OCI-LY3 (cell line): ENCODE data around the gene LIMA1.
"Not testable (repeated sequence)": the region's sequence is repeated elsewhere in the genome, so short reads cannot be mapped to it uniquely, and the experiment has no call there.

Source experiments
- H2AFZ ChIP-seq: fragments of 200-600, 300-600 bp; shearing (Covaris generic); 2 replicates; pipeline ENCODE4 v1.6.0; 2014; ENCODE audit warnings: antibody characterized with exemption, low read depth, low read length
- H3K27ac ChIP-seq: fragments of 200-600, 300-600 bp; sonication (generic); 2 replicates; pipeline ENCODE4 v1.5.1; 2014; ENCODE audit warnings: mild to moderate bottlenecking, low read length, moderate library complexity, mixed read lengths
- H3K27me3 ChIP-seq: fragments of 200-600, 300-600 bp; sonication (generic); 2 replicates; pipeline ENCODE4 v1.6.1; 2014; ENCODE audit warnings: low read depth, low read length, mixed read lengths
- H3K36me3 ChIP-seq: fragments of 200-600, 300-600 bp; sonication (generic); replicated peaks from 2 replicates; pipeline ENCODE3; 2014; ENCODE audit warnings: low read depth, low read length, mixed read lengths
- H3K4me1 ChIP-seq: fragments of 300-600, 200-600 bp; sonication (generic); 2 replicates; pipeline ENCODE4 v1.6.1; 2014; ENCODE audit warnings: low read length, mixed read lengths
- H3K4me2 ChIP-seq: fragments of 200-600, 300-600 bp; sonication (generic); 2 replicates; pipeline ENCODE4 v1.6.1; 2014; ENCODE audit warnings: low read length, mixed read lengths
- H3K4me3 ChIP-seq: fragments of 300-600, 200-600 bp; sonication (generic); 2 replicates; pipeline ENCODE4 v1.5.1; 2014; ENCODE audit warnings: antibody characterized with exemption, mild to moderate bottlenecking, low read length, moderate library complexity
- H3K79me2 ChIP-seq: fragments of 300-600, 200-600 bp; shearing (Covaris generic); 2 replicates; pipeline ENCODE4 v1.6.1; 2014; ENCODE audit warnings: mild to moderate bottlenecking, low read length, mixed read lengths
- H3K9ac ChIP-seq: fragments of 300-600, 200-600 bp; shearing (Covaris generic); 2 replicates; pipeline ENCODE4 v1.6.0; 2014; ENCODE audit warnings: mild to moderate bottlenecking, low read length, moderate library complexity
- H3K9me3 ChIP-seq: fragments of 200-600, 300-600 bp; shearing (Covaris generic); 2 replicates; pipeline ENCODE4 v1.6.1; 2014; ENCODE audit warnings: low read length, mixed read lengths; ENCODE audit not compliant: insufficient read depth
- H4K20me1 ChIP-seq: fragments of 200-600, 300-600 bp; sonication (generic); 2 replicates; pipeline ENCODE4 v1.6.1; 2016; ENCODE audit warnings: low read length, mixed read lengths; ENCODE audit not compliant: insufficient read depth
- CTCF ChIP-seq: fragments of 200-600, 300-600 bp; sonication (generic); IDR thresholded peaks from 2 replicates; pipeline ENCODE4 v1.5.1; 2014; ENCODE audit warnings: antibody characterized with exemption, low read length, low read depth
- EZH2phosphoT487 ChIP-seq: fragments of 200-600 bp; shearing (Covaris generic); IDR thresholded peaks from 2 replicates; pipeline ENCODE4 v1.6.1; 2018; ENCODE audit warnings: antibody characterized with exemption, mixed run types, low read depth

LIMA1 gene

GRCh38 chr12:50249464-50250182, 33.7 kb downstream of the LIMA1 start:
- H2AFZ ChIP-seq, result no peak overlapping the region
- H3K79me2 ChIP-seq, result no peaks in the 10 kb centered on the region
- no peak overlapping the region for H3K4me3 ChIP-seq
- TF ChIP-seq CTCF, result no peak
- TF ChIP-seq EZH2phosphoT487, result no peak
- H3K27me3 ChIP-seq, result no peaks in the 10 kb centered on the region
- no peaks in the 10 kb centered on the region for H3K36me3 ChIP-seq
- no peaks in the 10 kb centered on the region for H3K9me3 ChIP-seq
- no peak overlapping the region for H3K27ac ChIP-seq
- H3K9ac ChIP-seq, result no peak overlapping the region
- no peaks in the 10 kb centered on the region for H4K20me1 ChIP-seq
- no peak overlapping the region for H3K4me2 ChIP-seq
- H3K4me1 ChIP-seq, result peaks cover 19% of the 10 kb centered on the region

GRCh38 chr12:50248883-50249282, 34.4 kb downstream of the LIMA1 start:
- Histone ChIP-seq H3K36me3 (no peaks in the 10 kb centered on the region), H3K4me1 (peaks cover 14% of the 10 kb centered on the region), H3K79me2 (no peaks in the 10 kb centered on the region), H2AFZ (no peak overlapping the region), H3K27me3 (no peaks in the 10 kb centered on the region), H3K4me2 (no peak overlapping the region), H3K27ac (no peak overlapping the region), H3K4me3 (no peak overlapping the region), H3K9me3 (no peaks in the 10 kb centered on the region), H3K9ac (no peak overlapping the region), H4K20me1 (no peaks in the 10 kb centered on the region)
- TF ChIP-seq CTCF (no peak), EZH2phosphoT487 (no peak)

- no peak overlapping the region for H3K9ac ChIP-seq
- TF ChIP-seq EZH2phosphoT487 (no peak), CTCF (no peak)
- H3K4me2 ChIP-seq, result no peak overlapping the region
- H2AFZ ChIP-seq, result no peak overlapping the region
- H3K27me3 ChIP-seq, result no peaks in the 10 kb centered on the region
- H3K36me3 ChIP-seq, result no peaks in the 10 kb centered on the region
- H3K9me3 ChIP-seq, result no peaks in the 10 kb centered on the region
- H3K4me3 ChIP-seq, result no peak overlapping the region
- peaks cover 14% of the 10 kb centered on the region for H3K4me1 ChIP-seq
- no peaks in the 10 kb centered on the region for H4K20me1 ChIP-seq
- no peaks in the 10 kb centered on the region for H3K79me2 ChIP-seq
- no peak overlapping the region for H3K27ac ChIP-seq
These were observed 34.9 kb downstream of the LIMA1 start for GRCh38 chr12:50248411-50248810.

- H3K4me2 ChIP-seq, H3K36me3 ChIP-seq, H3K79me2 ChIP-seq, H3K9ac ChIP-seq, H3K9me3 ChIP-seq, H3K4me3 ChIP-seq, H2AFZ ChIP-seq, H4K20me1 ChIP-seq, H3K27me3 ChIP-seq, H3K27ac ChIP-seq: not testable (repeated sequence)
- H3K4me1 ChIP-seq, result peaks cover 14% of the 10 kb centered on the region
These were observed 35.7 kb downstream of the LIMA1 start for GRCh38 chr12:50247665-50248064.
